ENCODE measurements around the gene CPOX.

Gene CPOX

DNA sequence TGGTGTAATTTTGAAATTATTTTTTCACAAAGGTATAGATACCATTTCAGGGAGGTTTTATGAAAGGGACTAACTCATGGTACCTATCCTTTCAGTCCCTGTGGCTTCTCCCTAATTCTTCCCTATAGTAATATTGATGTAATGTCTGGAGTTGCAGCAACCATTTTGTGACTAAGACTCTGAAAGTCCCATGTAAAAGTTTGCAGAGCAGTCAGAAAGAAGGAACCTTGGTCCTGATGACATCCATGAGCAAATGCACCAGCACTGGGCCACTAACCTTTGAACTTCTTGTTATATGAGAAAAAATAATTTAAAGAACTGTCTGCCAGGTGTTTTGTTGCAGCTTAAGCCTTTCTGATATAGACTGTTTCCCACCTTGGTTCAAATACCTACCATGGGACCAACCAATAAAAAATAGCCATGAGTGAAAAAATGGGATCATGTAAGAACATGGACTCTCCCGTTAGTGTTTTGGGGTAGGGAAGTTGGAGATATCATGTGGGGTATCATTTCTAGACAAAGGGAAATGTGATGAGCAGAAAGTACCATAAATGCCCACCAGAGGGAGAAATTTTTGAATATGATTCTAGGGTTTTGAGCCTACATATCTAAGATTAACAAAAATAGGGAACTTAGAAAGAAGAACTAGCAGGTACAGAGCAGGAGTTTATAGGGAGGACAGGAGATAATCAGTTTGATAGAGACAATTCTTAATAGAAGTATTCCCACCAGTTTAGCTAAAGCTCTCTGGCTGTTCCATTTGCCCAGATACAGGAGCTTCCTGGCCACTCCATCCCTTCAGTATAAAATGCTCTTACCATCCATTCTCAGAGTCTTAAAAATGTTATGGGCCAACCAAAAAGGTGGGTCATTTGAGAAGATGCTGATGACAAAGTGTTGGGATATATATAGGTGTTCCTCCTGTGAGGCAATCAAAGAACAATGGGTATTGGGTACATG lies 3.4 kb upstream of the CPOX start:
- in situ Hi-C loops (cut with MboI; ENCODE audit: low pct_unique_long_range_greater_than_20kb, low sequenced_read_pairs, unreplicated experiment), result loop anchor here (25.0 kb wide), 1 partner anchor 560 kb away; the partner anchor contains the start of gene GABRR3
- TF ChIP-seq, protein P1, sequence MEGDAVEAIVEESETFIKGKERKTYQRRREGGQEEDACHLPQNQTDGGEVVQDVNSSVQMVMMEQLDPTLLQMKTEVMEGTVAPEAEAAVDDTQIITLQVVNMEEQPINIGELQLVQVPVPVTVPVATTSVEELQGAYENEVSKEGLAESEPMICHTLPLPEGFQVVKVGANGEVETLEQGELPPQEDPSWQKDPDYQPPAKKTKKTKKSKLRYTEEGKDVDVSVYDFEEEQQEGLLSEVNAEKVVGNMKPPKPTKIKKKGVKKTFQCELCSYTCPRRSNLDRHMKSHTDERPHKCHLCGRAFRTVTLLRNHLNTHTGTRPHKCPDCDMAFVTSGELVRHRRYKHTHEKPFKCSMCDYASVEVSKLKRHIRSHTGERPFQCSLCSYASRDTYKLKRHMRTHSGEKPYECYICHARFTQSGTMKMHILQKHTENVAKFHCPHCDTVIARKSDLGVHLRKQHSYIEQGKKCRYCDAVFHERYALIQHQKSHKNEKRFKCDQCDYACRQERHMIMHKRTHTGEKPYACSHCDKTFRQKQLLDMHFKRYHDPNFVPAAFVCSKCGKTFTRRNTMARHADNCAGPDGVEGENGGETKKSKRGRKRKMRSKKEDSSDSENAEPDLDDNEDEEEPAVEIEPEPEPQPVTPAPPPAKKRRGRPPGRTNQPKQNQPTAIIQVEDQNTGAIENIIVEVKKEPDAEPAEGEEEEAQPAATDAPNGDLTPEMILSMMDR (IDR thresholded peaks at IDR 0.05; ENCODE audit: extremely low read depth, insufficient read depth, missing control alignments), result peak; percentile 41
- no peak for DNase-seq (ENCODE audit: low spot score)

DNA sequence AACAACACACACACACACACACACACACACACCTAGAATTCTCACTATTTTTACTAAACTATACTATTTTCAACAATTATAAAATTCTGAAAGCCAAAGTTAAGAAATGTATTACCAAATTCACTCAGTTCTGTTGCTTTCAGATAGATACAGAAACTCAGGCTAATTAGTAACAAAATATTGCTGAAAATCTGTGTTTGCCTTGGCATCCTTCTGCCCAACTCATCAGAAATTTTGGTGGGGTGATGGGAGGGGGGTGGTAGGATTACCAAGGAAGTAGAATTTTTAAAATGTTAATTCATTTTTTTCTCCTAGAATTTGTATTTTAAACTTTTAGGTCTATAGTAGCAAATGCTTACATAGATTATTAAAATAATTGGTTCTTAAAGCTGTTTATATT lies 2.7 kb upstream of the CPOX start:
- in situ Hi-C loops (cut with MboI; ENCODE audit: low pct_unique_long_range_greater_than_20kb, low sequenced_read_pairs, unreplicated experiment), result loop anchor here (25.0 kb wide), 1 partner anchor 559 kb away; the partner anchor contains the start of gene GABRR3
- DNase-seq (ENCODE audit: low spot score), result no peak
- TF ChIP-seq, protein P1 (IDR thresholded peaks at IDR 0.05; ENCODE audit: extremely low read depth, insufficient read depth, missing control alignments), result no peak

DNA sequence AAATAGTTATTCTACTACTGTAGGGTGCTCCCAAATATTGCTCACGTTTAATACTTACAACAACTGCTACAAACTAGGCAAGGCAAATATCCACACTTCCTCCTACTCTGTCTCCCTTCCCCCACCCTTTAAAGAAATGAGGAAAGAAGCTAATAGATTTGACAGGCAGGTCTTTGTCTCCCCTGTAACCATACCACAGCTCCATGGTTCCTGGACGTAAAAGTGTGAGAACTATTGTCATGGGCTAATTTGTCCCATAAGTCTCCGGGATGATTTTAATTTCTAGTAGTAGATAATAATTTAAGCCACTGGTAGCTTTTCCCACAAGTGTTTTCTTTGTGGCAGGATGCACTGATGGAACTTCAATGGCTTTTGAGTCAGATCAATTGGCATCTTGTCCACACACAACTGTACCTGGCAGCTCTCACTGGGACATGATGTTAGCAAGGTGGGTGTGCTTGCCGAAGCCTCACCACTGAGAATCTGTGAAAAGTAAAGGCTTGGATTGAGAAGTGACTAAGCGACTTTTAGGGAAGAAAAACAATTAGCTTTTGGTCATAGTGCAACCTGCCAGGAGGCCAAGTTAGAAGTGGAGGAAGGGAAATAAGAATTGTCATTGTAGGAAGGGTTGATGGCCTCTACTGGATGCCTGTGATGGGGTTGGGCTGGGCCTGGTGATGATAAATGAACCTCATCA lies 1.4 kb upstream of the CPOX start:
- TF ChIP-seq, protein P1 (IDR thresholded peaks at IDR 0.05; ENCODE audit: extremely low read depth, insufficient read depth, missing control alignments), result no peak
- in situ Hi-C loops (cut with MboI; ENCODE audit: low pct_unique_long_range_greater_than_20kb, low sequenced_read_pairs, unreplicated experiment), result loop anchor here (25.0 kb wide), 1 partner anchor 557 kb away; the partner anchor contains the start of gene GABRR3

DNA sequence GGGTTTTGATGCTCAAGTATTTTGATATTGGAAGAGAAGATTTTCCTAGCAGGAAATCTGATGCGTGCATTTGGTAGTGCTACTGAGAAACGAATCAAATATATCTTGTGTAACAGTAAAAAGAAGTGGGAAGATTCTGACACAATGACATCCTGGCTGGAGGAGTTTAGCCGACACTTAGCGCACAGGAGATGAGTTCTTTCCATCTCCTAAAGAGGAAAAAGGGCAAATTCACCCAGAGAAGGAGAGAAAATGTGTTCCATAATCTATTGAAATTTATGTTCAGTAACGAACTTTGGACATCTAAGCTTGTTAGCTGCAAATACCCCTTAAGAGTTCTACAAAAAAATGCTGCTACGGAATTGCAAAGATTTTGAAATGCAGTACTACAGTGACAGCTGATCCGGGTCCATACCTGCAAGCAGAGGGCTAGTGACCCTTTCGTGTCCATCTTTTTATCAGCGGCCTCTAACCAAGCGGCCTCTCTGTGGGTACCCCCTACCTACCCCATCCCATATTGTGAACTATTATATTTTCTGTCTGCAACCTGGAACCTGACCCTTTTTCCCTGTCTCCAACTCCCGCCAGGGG lies 971 bp downstream of the CPOX start:
- DNase-seq (ENCODE audit: low spot score), result no peak
- in situ Hi-C loops (cut with MboI; ENCODE audit: low pct_unique_long_range_greater_than_20kb, low sequenced_read_pairs, unreplicated experiment), result loop anchor here (25.0 kb wide), 1 partner anchor 555 kb away; the partner anchor contains the start of gene GABRR3
- TF ChIP-seq, protein P1 (IDR thresholded peaks at IDR 0.05; ENCODE audit: extremely low read depth, insufficient read depth, missing control alignments), result no peak

More for the DNA sequence above, 1.4 kb upstream of the CPOX start:
- DNase-seq (ENCODE audit: low spot score), result no peak

DNA sequence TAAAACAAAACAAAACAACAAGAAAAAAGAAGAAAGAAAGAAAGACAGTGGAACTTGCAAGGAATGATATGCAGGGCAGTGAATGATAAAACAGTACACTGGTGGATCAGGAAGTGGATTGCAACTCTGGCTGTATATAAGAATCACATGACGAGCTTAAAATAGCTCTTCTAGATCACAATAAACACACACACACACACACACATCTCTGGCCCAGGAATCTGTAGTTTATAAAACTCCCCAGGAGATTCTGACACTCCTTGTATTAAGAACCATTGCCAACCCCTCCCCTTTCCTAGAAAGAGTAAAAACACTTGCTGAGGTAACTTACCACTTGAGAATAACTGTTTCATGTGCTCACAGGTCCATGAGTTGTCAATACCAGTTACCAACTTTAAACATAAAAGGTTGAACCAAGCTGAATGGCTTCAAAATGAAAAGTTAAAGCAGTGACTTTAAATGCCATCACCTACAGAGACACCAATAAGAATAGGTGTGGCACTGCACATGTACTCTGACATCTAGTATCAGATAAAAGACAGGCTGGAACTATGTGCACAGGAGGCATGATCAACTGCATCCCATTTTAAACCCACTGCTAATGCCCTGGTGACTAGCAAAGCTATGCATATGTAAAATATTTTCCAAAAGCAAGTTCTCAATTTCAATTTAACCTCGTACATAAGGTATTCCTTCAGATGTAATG lies 3.9 kb downstream of the CPOX start:
- DNase-seq (ENCODE audit: low spot score), result no peak
- TF ChIP-seq, protein P1 (IDR thresholded peaks at IDR 0.05; ENCODE audit: extremely low read depth, insufficient read depth, missing control alignments), result no peak
- in situ Hi-C loops (cut with MboI; ENCODE audit: low pct_unique_long_range_greater_than_20kb, low sequenced_read_pairs, unreplicated experiment), result loop anchor here (25.0 kb wide), 1 partner anchor 552 kb away; the partner anchor contains the start of gene GABRR3

All from GM13977 (cell line).